H9 (cell line): ENCODE measurements around the gene MORF4L2. TPM values are rescaled to one million over a fixed set of nuclear protein-coding genes. Genes with fewer than 3 reads are reported as not detected.

Source experiments
- DNase-seq: peaks from one replicate; pipeline ENCODE4 v3.0.0-alpha.2; 2017
- H2AFZ ChIP-seq: one replicate; pipeline ENCODE4 v1.6.1; 2013; ENCODE audit warnings: mild to moderate bottlenecking, low read length, control low read depth, moderate library complexity
- H2AK5ac ChIP-seq: 2 replicates; pipeline ENCODE4 v1.6.1; 2013; ENCODE audit warnings: low read length, control low read depth, mixed read lengths; ENCODE audit not compliant: insufficient read length
- H2BK120ac ChIP-seq: one replicate; pipeline ENCODE4 v1.6.1; 2013; ENCODE audit warnings: low read depth, mild to moderate bottlenecking, low read length, control low read depth, inconsistent platforms; ENCODE audit not compliant: poor library complexity, severe bottlenecking
- H2BK12ac ChIP-seq: 2 replicates; pipeline ENCODE4 v1.6.1; 2013; ENCODE audit warnings: low read length, control low read depth, mixed read lengths, low read depth; ENCODE audit not compliant: insufficient read length
- H2BK15ac ChIP-seq: 2 replicates; pipeline ENCODE4 v1.6.1; 2013; ENCODE audit warnings: low read depth, low read length, control low read depth
- H2BK20ac ChIP-seq: one replicate; pipeline ENCODE4 v1.6.1; 2013; ENCODE audit warnings: low read depth, mild to moderate bottlenecking, low read length, control low read depth, inconsistent platforms; ENCODE audit not compliant: poor library complexity, severe bottlenecking
- H2BK5ac ChIP-seq: 2 replicates; pipeline ENCODE4 v1.6.1; 2013; ENCODE audit warnings: low read length, control low read depth, mixed read lengths; ENCODE audit not compliant: insufficient read length
- H3K14ac ChIP-seq: 2 replicates; pipeline ENCODE4 v1.6.1; 2013; ENCODE audit warnings: low read length, control low read depth; ENCODE audit not compliant: insufficient read depth
- H3K18ac ChIP-seq: 2 replicates; pipeline ENCODE4 v1.6.1; 2013; ENCODE audit warnings: low read depth, mild to moderate bottlenecking, mixed read lengths, low read length, control low read depth; ENCODE audit not compliant: insufficient read length
- H3K23ac ChIP-seq: 2 replicates; pipeline ENCODE4 v1.6.1; 2013; ENCODE audit warnings: low read length, control low read depth, mixed read lengths, low read depth; ENCODE audit not compliant: insufficient read length
- H3K23me2 ChIP-seq: 2 replicates; pipeline ENCODE4 v1.6.1; 2013; ENCODE audit warnings: low read depth, mild to moderate bottlenecking, mixed read lengths, low read length, control low read depth; ENCODE audit not compliant: insufficient read length, poor library complexity, severe bottlenecking
- H3K27ac ChIP-seq: 2 replicates; pipeline ENCODE4 v1.5.1; 2013; ENCODE audit warnings: low read length, control low read depth, mixed read lengths, low read depth; ENCODE audit not compliant: insufficient read length
- H3K27me3 ChIP-seq: 2 replicates; pipeline ENCODE4 v1.6.1; 2013; ENCODE audit warnings: low read length, control low read depth, inconsistent platforms; ENCODE audit not compliant: insufficient read depth
- H3K4ac ChIP-seq: 2 replicates; pipeline ENCODE4 v1.6.1; 2013; ENCODE audit warnings: low read depth, mild to moderate bottlenecking, control low read depth, inconsistent platforms, low read length, moderate library complexity
- H3K4me1 ChIP-seq: 2 replicates; pipeline ENCODE4 v1.6.1; 2013; ENCODE audit warnings: low read length, control low read depth, inconsistent platforms; ENCODE audit not compliant: insufficient read depth
- H3K4me2 ChIP-seq: 2 replicates; pipeline ENCODE4 v1.6.1; 2013; ENCODE audit warnings: low read length, control low read depth, mixed read lengths; ENCODE audit not compliant: insufficient read length, insufficient read depth
- H3K56ac ChIP-seq: 2 replicates; pipeline ENCODE4 v1.6.1; 2013; ENCODE audit warnings: low read depth, mild to moderate bottlenecking, mixed read lengths, low read length, control low read depth; ENCODE audit not compliant: insufficient read length
- H3K79me1 ChIP-seq: 2 replicates; pipeline ENCODE4 v1.6.1; 2013; ENCODE audit warnings: low read depth, mild to moderate bottlenecking, moderate library complexity, low read length, control low read depth, inconsistent platforms; ENCODE audit not compliant: insufficient read depth, poor library complexity, severe bottlenecking
- H3K79me2 ChIP-seq: 2 replicates; pipeline ENCODE4 v1.6.1; 2013; ENCODE audit warnings: low read length, control low read depth, inconsistent platforms; ENCODE audit not compliant: insufficient read depth
- H3K9ac ChIP-seq: 2 replicates; pipeline ENCODE4 v1.6.1; 2013; ENCODE audit warnings: low read length, control low read depth, mixed read lengths; ENCODE audit not compliant: insufficient read length; ENCODE audit errors: extremely low read depth
- H3K9me3 ChIP-seq: one replicate; pipeline ENCODE4 v1.6.1; 2013; ENCODE audit warnings: low read depth, low read length, inconsistent platforms; ENCODE audit not compliant: control insufficient read depth
- H3T11ph ChIP-seq: one replicate; pipeline ENCODE4 v1.6.1; 2013; ENCODE audit warnings: mild to moderate bottlenecking, low read length, control low read depth, inconsistent platforms
- H4K20me1 ChIP-seq: one replicate; pipeline ENCODE4 v1.6.1; 2013; ENCODE audit not compliant: control insufficient read depth, insufficient read length, insufficient read depth
- H4K5ac ChIP-seq: 2 replicates; pipeline ENCODE4 v1.6.1; 2013; ENCODE audit warnings: low read depth, mild to moderate bottlenecking, mixed read lengths, low read length, control low read depth; ENCODE audit not compliant: insufficient read length
- H4K8ac ChIP-seq: replicated peaks from 2 replicates; pipeline ENCODE4 v1.6.1; 2013; ENCODE audit warnings: low read length, control low read depth, mixed read lengths, low read depth; ENCODE audit not compliant: insufficient read length
- H4K91ac ChIP-seq: 2 replicates; pipeline ENCODE4 v1.6.1; 2013; ENCODE audit warnings: low read depth, mild to moderate bottlenecking, moderate library complexity, mixed read lengths, low read length, control low read depth; ENCODE audit not compliant: insufficient read length
- H3K27ac Mint-ChIP-seq, 3 experiments: 2 replicates in 2 of 3; 3 replicates in 1 of 3; pipeline ENCODE4 v1.8.0; 2020 to 2021; ENCODE audit warnings: mixed read lengths in 3 of 3, mild to moderate bottlenecking in 1 of 3, moderate library complexity in 1 of 3
- H3K27me3 Mint-ChIP-seq: 2 replicates; pipeline ENCODE4 v1.8.0; 2021; ENCODE audit warnings: low read depth, mild to moderate bottlenecking, moderate library complexity, mixed read lengths
- H3K36me3 Mint-ChIP-seq, 3 experiments: 2 replicates in 2 of 3; 3 replicates in 1 of 3; pipeline ENCODE4 v1.8.0; 2020 to 2021; ENCODE audit warnings: low read depth in 3 of 3, mixed read lengths in 3 of 3; ENCODE audit not compliant: insufficient read depth in 1 of 3
- H3K4me1 Mint-ChIP-seq, 2 experiments: 2 replicates each; pipeline ENCODE4 v1.8.0; 2020; ENCODE audit warnings: mixed read lengths in 2 of 2
- H3K4me3 Mint-ChIP-seq, 2 experiments: 2 replicates in 1 of 2; 3 replicates in 1 of 2; pipeline ENCODE4 v1.8.0; 2020 to 2021; ENCODE audit warnings: mild to moderate bottlenecking in 2 of 2, mixed read lengths in 2 of 2, moderate library complexity in 1 of 2
- H3K9me3 Mint-ChIP-seq, 2 experiments: 2 replicates in 1 of 2; 3 replicates in 1 of 2; pipeline ENCODE4 v1.8.0; 2020; ENCODE audit warnings: mild to moderate bottlenecking in 2 of 2, mixed read lengths in 2 of 2, moderate library complexity in 1 of 2
- WGBS: extraction: QIAGEN DNeasy Blood & Tissue Kit; methylation state at CpG from one replicate; pipeline ENCODE4 v1.1.7; 2013; ENCODE audit warnings: missing lambda C conversion rate, low lambda C conversion rate, mixed read lengths; ENCODE audit not compliant: insufficient read length; ENCODE audit errors: extremely low coverage; 5-methylcytosine and 5-hydroxymethylcytosine counted together
- total RNA-seq: library from RNA; stranded (reverse); gene quantifications from 2 replicates; pipeline ENCODE4 v1.2.1, GENCODE V29; 2021
- TF ChIP-seq, protein P1 (sequence below): fragments of 200-600 bp; sonication (generic); conservative IDR thresholded peaks from 3 replicates; pipeline ENCODE4 v1.8.0; 2021; ENCODE audit warnings: antibody characterized with exemption, mild to moderate bottlenecking

The MORF4L2 gene
- total RNA-seq, 1 experiment from 2014 or later: 378 TPM

DNA sequence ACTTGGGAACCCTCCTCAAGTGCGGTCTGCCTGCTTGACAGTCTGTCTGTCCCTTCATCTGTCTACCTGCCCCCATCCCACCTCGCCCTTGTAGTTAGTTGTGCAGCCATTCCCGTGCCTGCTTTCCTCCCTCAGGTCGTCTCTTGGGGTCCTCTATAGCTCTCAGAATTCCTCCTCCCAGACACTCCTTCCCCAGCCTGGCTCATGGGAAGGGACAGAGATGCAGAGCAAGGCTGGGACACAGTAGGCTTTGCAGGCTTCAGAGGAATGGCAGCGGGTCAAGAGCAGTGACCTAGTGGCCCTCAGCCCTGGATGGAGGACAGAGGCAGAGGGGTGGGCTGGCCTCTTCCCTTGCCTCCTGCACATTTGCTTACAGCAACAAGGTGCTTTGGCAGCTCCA is 42.5 kb upstream of the MORF4L2 start:
- H3K27me3 Mint-ChIP-seq: peaks cover 11% of the 10 kb centered on the region
- Histone ChIP-seq H2AFZ (no peak overlapping the region), H3K79me2 (no peaks in the 10 kb centered on the region), H3K56ac (no peak overlapping the region), H4K20me1 (no peaks in the 10 kb centered on the region), H4K8ac (no peak overlapping the region), H2BK15ac (no peak overlapping the region), H3T11ph (no peak overlapping the region), H3K27ac (no peak overlapping the region), H3K9me3 (no peaks in the 10 kb centered on the region), H3K23ac (no peak overlapping the region), H4K91ac (no peak overlapping the region), H2BK5ac (no peak overlapping the region), H2BK120ac (no peak overlapping the region), H3K4me2 (no peak overlapping the region), H3K23me2 (no peaks in the 10 kb centered on the region), H3K18ac (no peak overlapping the region), H2BK12ac (no peak overlapping the region), H3K27me3 (no peaks in the 10 kb centered on the region), H2AK5ac (no peak overlapping the region), H3K79me1 (no peaks in the 10 kb centered on the region), H3K14ac (no peak overlapping the region; the same call in 1 of the 2 replicates), H3K4me1 (peaks cover 20% of the 10 kb centered on the region; the same call in 1 of the 2 replicates), H3K4ac (no peak overlapping the region), H2BK20ac (no peak overlapping the region), H3K9ac (no peak overlapping the region), H4K5ac (no peak overlapping the region)
- H3K36me3 Mint-ChIP-seq: no peaks in the 10 kb centered on the region; a peak in 1 of 7 replicates
- H3K4me3 Mint-ChIP-seq: peak overlapping the region in 1 of 2 experiments; percentile 53; a peak in 1 of 5 replicates
- WGBS: no CpG with 5 or more reads among the region's 5 CpGs
- TF ChIP-seq, protein P1, sequence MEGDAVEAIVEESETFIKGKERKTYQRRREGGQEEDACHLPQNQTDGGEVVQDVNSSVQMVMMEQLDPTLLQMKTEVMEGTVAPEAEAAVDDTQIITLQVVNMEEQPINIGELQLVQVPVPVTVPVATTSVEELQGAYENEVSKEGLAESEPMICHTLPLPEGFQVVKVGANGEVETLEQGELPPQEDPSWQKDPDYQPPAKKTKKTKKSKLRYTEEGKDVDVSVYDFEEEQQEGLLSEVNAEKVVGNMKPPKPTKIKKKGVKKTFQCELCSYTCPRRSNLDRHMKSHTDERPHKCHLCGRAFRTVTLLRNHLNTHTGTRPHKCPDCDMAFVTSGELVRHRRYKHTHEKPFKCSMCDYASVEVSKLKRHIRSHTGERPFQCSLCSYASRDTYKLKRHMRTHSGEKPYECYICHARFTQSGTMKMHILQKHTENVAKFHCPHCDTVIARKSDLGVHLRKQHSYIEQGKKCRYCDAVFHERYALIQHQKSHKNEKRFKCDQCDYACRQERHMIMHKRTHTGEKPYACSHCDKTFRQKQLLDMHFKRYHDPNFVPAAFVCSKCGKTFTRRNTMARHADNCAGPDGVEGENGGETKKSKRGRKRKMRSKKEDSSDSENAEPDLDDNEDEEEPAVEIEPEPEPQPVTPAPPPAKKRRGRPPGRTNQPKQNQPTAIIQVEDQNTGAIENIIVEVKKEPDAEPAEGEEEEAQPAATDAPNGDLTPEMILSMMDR: no peak
- DNase-seq: no peak
- peak overlapping the region in 1 of 3 experiments; percentile 72; a peak in 1 of 7 replicates for H3K27ac Mint-ChIP-seq
- H3K4me1 Mint-ChIP-seq: peaks cover 56 to 68% of the 10 kb centered on the region in 2 experiments
- H3K9me3 Mint-ChIP-seq: peaks cover 0 to 35% of the 10 kb centered on the region in 2 experiments; a peak in 2 of 5 replicates
